Measurements from ENCODE around the gene SLC13A4.
A peak's percentile ranks its signal among the peaks of the same experiment; 100 is the strongest.
"Not testable (repeated sequence)": the region's sequence is repeated elsewhere in the genome, so short reads cannot be mapped to it uniquely, and the experiment has no call there.

Gene SLC13A4

GRCh38 chr7:135669774-135670173, 58.2 kb downstream of the SLC13A4 start:
- no peaks in the 10 kb centered on the region for H3K27me3 ChIP-seq (ENCODE audit: insufficient read depth, poor library complexity, severe bottlenecking)
- H3K4me3 ChIP-seq (replicated peaks; ENCODE audit: insufficient read depth, low read length) = no peak overlapping the region
- no peak overlapping the region for H3K27ac ChIP-seq (replicated peaks)
- no peak for DNase-seq (ENCODE audit: low read depth in 1 of 2, low spot score in 1 of 2)
- TF ChIP-seq CTCF (IDR thresholded peaks at IDR 0.05; ENCODE audit: insufficient read depth, low read length) (no peak), REST (IDR thresholded peaks at IDR 0.05; ENCODE audit: insufficient replicate concordance, low read depth) (no peak), SPI1 (IDR thresholded peaks at IDR 0.05; ENCODE audit: borderline replicate concordance, low read depth) (no peak), GABPA (IDR thresholded peaks at IDR 0.05; ENCODE audit: low read depth) (no peak), POLR2AphosphoS5 (IDR thresholded peaks at IDR 0.05; ENCODE audit: low read depth) (no peak)

GRCh38 chr7:135668852-135669395, 59.1 kb downstream of the SLC13A4 start:
- H3K27ac ChIP-seq (replicated peaks); DNase-seq (ENCODE audit: low read depth in 1 of 2, low spot score in 1 of 2); H3K27me3 ChIP-seq (ENCODE audit: insufficient read depth, poor library complexity, severe bottlenecking): not testable (repeated sequence)

GRCh38 chr7:135667626-135668025, 60.4 kb downstream of the SLC13A4 start:
- not testable (repeated sequence) for DNase-seq (ENCODE audit: low read depth in 1 of 2, low spot score in 1 of 2); H3K27ac ChIP-seq (replicated peaks); H3K27me3 ChIP-seq (ENCODE audit: insufficient read depth, poor library complexity, severe bottlenecking); H3K4me3 ChIP-seq (replicated peaks; ENCODE audit: insufficient read depth, low read length)

More at GRCh38 chr7:135668852-135669395, 59.1 kb downstream of the SLC13A4 start:
- not testable (repeated sequence) for H3K4me3 ChIP-seq (replicated peaks; ENCODE audit: insufficient read depth, low read length)

GRCh38 chr7:135666846-135667245, 61.1 kb downstream of the SLC13A4 start:
- peak in 1 of 2 experiments; percentile 28 for DNase-seq (ENCODE audit: low read depth in 1 of 2, low spot score in 1 of 2)
- Histone ChIP-seq H3K27me3 (ENCODE audit: insufficient read depth, poor library complexity, severe bottlenecking) (no peaks in the 10 kb centered on the region), H3K27ac (replicated peaks) (no peak overlapping the region), H3K4me3 (replicated peaks; ENCODE audit: insufficient read depth, low read length) (no peak overlapping the region)
- TF ChIP-seq REST (IDR thresholded peaks at IDR 0.05; ENCODE audit: insufficient replicate concordance, low read depth) (no peak), GABPA (IDR thresholded peaks at IDR 0.05; ENCODE audit: low read depth) (no peak), POLR2AphosphoS5 (IDR thresholded peaks at IDR 0.05; ENCODE audit: low read depth) (no peak), SPI1 (IDR thresholded peaks at IDR 0.05; ENCODE audit: borderline replicate concordance, low read depth) (peak; percentile 27; the same call in 1 of the 2 replicates), CTCF (IDR thresholded peaks at IDR 0.05; ENCODE audit: insufficient read depth, low read length) (no peak)

GRCh38 chr7:135666156-135666555, 61.8 kb downstream of the SLC13A4 start:
- TF ChIP-seq POLR2AphosphoS5 (IDR thresholded peaks at IDR 0.05; ENCODE audit: low read depth) (no peak), SPI1 (IDR thresholded peaks at IDR 0.05; ENCODE audit: borderline replicate concordance, low read depth) (no peak), REST (IDR thresholded peaks at IDR 0.05; ENCODE audit: insufficient replicate concordance, low read depth) (no peak), GABPA (IDR thresholded peaks at IDR 0.05; ENCODE audit: low read depth) (no peak), CTCF (IDR thresholded peaks at IDR 0.05; ENCODE audit: insufficient read depth, low read length) (no peak)
- Histone ChIP-seq H3K4me3 (replicated peaks; ENCODE audit: insufficient read depth, low read length) (no peak overlapping the region), H3K27ac (replicated peaks) (no peak overlapping the region), H3K27me3 (ENCODE audit: insufficient read depth, poor library complexity, severe bottlenecking) (no peaks in the 10 kb centered on the region)
- DNase-seq (ENCODE audit: low read depth in 1 of 2, low spot score in 1 of 2) = no peak

Measured in HL-60 (cell line).